ENCODE results near the gene RBP4.
A peak's percentile ranks its signal among the peaks of the same experiment; 100 is the strongest.

RBP4 gene

GRCh38 chr10:93595378-93596161, 5.5 kb downstream of the RBP4 start:
- no peak for DNase-seq (ENCODE audit: low spot score)

GRCh38 chr10:93594518-93594917, 6.5 kb downstream of the RBP4 start:
- no peak for DNase-seq (ENCODE audit: low spot score)

GRCh38 chr10:93593749-93594148, 7.3 kb downstream of the RBP4 start:
- no peak for DNase-seq (ENCODE audit: low spot score)

- no peak for DNase-seq (ENCODE audit: low spot score)
Measured at GRCh38 chr10:93593254-93593653, 7.8 kb downstream of the RBP4 start.

- DNase-seq (ENCODE audit: low spot score) = no peak
Measured at GRCh38 chr10:93591065-93591808, 9.8 kb downstream of the RBP4 start.

GRCh38 chr10:93590638-93591037, 10.4 kb downstream of the RBP4 start:
- no peak for DNase-seq (ENCODE audit: low spot score)

- DNase-seq (ENCODE audit: low spot score) = no peak
Measured at GRCh38 chr10:93589648-93590562, 11.1 kb downstream of the RBP4 start.

GRCh38 chr10:93584445-93584844, 16.6 kb downstream of the RBP4 start:
- DNase-seq (ENCODE audit: low spot score) = no peak

GRCh38 chr10:93580828-93581227, 20.2 kb downstream of the RBP4 start:
- DNase-seq (ENCODE audit: low spot score) = no peak

- DNase-seq (ENCODE audit: low spot score) = no peak
Measured at GRCh38 chr10:93579985-93580711, 20.9 kb downstream of the RBP4 start.

- DNase-seq (ENCODE audit: low spot score) = peak; percentile 8
Measured at GRCh38 chr10:93579089-93579488, 21.9 kb downstream of the RBP4 start.

- no peak for DNase-seq (ENCODE audit: low spot score)
Measured at GRCh38 chr10:93577565-93577964, 23.5 kb downstream of the RBP4 start.

- no peak for DNase-seq (ENCODE audit: low spot score)
Measured at GRCh38 chr10:93576888-93577287, 24.1 kb downstream of the RBP4 start.

GRCh38 chr10:93573924-93574323, 27.1 kb downstream of the RBP4 start:
- DNase-seq (ENCODE audit: low spot score) = no peak

- DNase-seq (ENCODE audit: low spot score) = no peak
Measured at GRCh38 chr10:93573051-93573909, 27.8 kb downstream of the RBP4 start.

GRCh38 chr10:93572606-93573005, 28.4 kb downstream of the RBP4 start:
- no peak for DNase-seq (ENCODE audit: low spot score)

- no peak for DNase-seq (ENCODE audit: low spot score)
Measured at GRCh38 chr10:93570383-93570782, 30.7 kb downstream of the RBP4 start.

GRCh38 chr10:93568105-93568390, 33.0 kb downstream of the RBP4 start:
- no peak for DNase-seq (ENCODE audit: low spot score)

GRCh38 chr10:93567277-93568104, 33.5 kb downstream of the RBP4 start:
- DNase-seq (ENCODE audit: low spot score) = no peak

All from RKO (cell line).